GM10248 (cell line): ENCODE measurements around the gene RNFT2.

Experiments used
- CTCF ChIA-PET: fragments of 300-600 bp; sonication (Branson Sonifier 250); formaldehyde crosslinking; extraction: SDS; loops from one replicate; lab custom pipeline; 2021; ENCODE audit warnings: antibody characterized with exemption; lab: Yijun Ruan, JAX
- POLR2A ChIA-PET: fragments of 350-650 bp; sonication (Branson Sonifier 250); formaldehyde crosslinking; extraction: SDS; loops from one replicate; lab custom pipeline; 2020; ENCODE audit warnings: antibody characterized with exemption; lab: Yijun Ruan, JAX
- DNase-seq: peaks from one replicate; pipeline ENCODE4 v3.0.0; 2012; ENCODE audit errors: extremely low spot score
- CTCF ChIP-seq: IDR thresholded peaks from 2 replicates; pipeline ENCODE4 v1.5.1; 2012; ENCODE audit warnings: mild to moderate bottlenecking, low read depth; ENCODE audit errors: extremely low read depth, missing control alignments, control extremely low read depth

The RNFT2 gene

GRCh38 chr12:116692605-116693004 is 45.5 kb upstream of the RNFT2 start:
- ChIA-PET POLR2A (interaction anchor here (0.7 kb wide), 1 partner anchor 138 kb away, joined by 6 read pairs; no protein-coding TSS in a partner anchor), CTCF (interaction anchor here (0.8 to 3.4 kb wide), 6 partner anchors 8 to 311 kb away, joined by 3 to 18 read pairs (median 5); no protein-coding TSS in a partner anchor)
- TF ChIP-seq CTCF, result no peak
- DNase-seq, result no peak

DNA sequence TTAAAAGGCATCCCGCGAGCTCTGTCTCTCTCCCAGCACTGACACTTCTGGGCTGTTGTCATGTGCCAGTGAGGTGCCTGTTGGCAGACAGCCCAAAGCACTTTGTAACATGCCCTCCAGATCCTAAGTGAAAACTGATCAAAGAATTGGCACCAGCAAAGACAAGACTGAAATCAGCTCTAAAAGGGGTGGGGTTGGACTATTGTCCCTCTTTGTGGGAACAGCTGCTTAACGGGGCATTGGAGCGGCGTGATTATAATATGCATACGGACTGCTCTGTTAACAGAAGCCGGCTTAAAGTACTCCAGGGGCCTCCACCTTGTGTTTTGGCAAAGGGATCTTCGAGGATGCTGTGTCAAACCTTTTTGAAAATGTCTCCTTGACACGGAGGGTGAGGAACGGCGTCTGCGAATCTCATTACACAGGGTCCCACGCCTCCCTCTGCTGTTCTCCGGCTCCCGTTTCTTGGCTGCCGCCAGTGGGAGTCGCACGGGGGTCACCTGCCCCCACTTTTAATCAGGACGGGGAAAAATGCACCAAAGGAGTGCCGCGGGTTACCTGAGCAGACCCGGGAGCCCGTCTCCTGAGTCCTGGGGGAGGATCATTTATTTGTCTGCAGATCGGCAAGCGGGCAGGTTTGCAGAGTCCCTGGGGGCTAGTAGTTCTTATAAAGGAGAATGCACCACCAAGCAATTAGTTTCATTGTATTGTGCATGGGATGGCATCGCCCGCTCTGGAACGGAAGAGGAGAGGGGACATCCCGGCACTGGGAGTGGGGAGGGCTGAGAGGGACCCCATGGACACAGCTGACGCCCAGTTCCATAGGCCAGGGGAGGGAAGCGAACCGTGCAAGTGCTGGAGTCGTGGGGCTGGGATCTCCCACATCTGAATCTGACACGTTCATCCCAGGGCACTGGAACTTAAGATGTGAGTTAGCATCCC is 44.6 kb upstream of the RNFT2 start:
- CTCF ChIA-PET, result interaction anchor here (1.0 to 3.4 kb wide), 4 partner anchors 9 to 12 kb away, joined by 4 to 18 read pairs (median 5); no protein-coding TSS in a partner anchor
- DNase-seq, result peak; percentile 19
- POLR2A ChIA-PET, result no interaction called here
- TF ChIP-seq CTCF, result peak; percentile 9

- POLR2A ChIA-PET, result no interaction called here
- no peak for DNase-seq
- CTCF ChIA-PET, result interaction anchor here (1.6 to 1.7 kb wide), 2 partner anchors 9 to 10 kb away, joined by 4 to 7 read pairs; no protein-coding TSS in a partner anchor
- no peak for TF ChIP-seq CTCF
Observed at GRCh38 chr12:116694653-116695463, 43.3 kb upstream of the RNFT2 start.

- ChIA-PET POLR2A (no interaction called here), CTCF (interaction anchor here (1.6 to 3.3 kb wide), 3 partner anchors 8 to 11 kb away, joined by 4 to 9 read pairs (median 7); no protein-coding TSS in a partner anchor)
- no peak for DNase-seq
- TF ChIP-seq CTCF, result no peak
Observed at GRCh38 chr12:116695464-116695725, 42.7 kb upstream of the RNFT2 start.

- CTCF ChIA-PET, result interaction anchor here (1.2 to 5.8 kb wide), 9 partner anchors 10 to 700 kb away, joined by 3 to 38 read pairs (median 4); no protein-coding TSS in a partner anchor
- POLR2A ChIA-PET, result interaction anchor here (0.5 kb wide), 1 partner anchor 21 kb away, joined by 3 read pairs; no protein-coding TSS in a partner anchor
- DNase-seq, result peak; percentile 57
- peak; percentile 55 for TF ChIP-seq CTCF
Observed at GRCh38 chr12:116697305-116697704, 40.8 kb upstream of the RNFT2 start.

DNA sequence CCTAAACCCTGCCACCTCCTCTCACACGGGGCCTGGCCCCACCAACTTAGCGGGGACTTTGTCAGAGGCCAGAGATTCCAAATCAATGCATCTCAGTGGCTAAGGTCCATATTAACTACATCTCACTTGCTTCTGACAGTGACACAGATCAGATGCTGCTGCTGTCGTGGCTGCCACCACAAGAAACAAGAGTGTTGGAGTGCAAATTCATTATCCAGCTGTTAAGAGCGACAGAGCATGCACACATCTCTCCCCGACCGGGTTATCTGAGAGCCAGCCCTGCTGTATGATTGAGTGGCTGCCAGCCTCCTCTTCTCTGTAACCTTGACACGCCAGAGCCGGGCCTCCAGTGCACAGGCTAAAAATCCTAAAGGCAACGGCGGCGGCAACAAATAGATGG is 40.4 kb upstream of the RNFT2 start:
- TF ChIP-seq CTCF, result no peak
- DNase-seq, result no peak
- ChIA-PET POLR2A (interaction anchor here (0.6 kb wide), 1 partner anchor 150 kb away, joined by 3 read pairs; no protein-coding TSS in a partner anchor), CTCF (interaction anchor here (1.2 to 5.8 kb wide), 8 partner anchors 10 to 700 kb away, joined by 3 to 38 read pairs (median 4); no protein-coding TSS in a partner anchor)
